ENCODE measurements around the gene OSBPL8.

- no peak for TF ChIP-seq CTCF (IDR thresholded peaks at IDR 0.05)
- TF ChIP-seq POLR2A (IDR thresholded peaks at IDR 0.05), result no peak
Measured at GRCh38 chr12:76422154-76422542, 137.4 kb downstream of the OSBPL8 start.

Data from lower leg skin (tissue), 3 donors.